ENCODE results near the gene FXYD5.

GRCh38 chr19:35106291-35106583 is 48.3 kb upstream of the FXYD5 start:
- no peak for TF ChIP-seq TAF1 (conservative IDR thresholded peaks at IDR 0.05)
- no peak for TF ChIP-seq FOXA1 (IDR thresholded peaks at IDR 0.05)
- TF ChIP-seq, protein P1, sequence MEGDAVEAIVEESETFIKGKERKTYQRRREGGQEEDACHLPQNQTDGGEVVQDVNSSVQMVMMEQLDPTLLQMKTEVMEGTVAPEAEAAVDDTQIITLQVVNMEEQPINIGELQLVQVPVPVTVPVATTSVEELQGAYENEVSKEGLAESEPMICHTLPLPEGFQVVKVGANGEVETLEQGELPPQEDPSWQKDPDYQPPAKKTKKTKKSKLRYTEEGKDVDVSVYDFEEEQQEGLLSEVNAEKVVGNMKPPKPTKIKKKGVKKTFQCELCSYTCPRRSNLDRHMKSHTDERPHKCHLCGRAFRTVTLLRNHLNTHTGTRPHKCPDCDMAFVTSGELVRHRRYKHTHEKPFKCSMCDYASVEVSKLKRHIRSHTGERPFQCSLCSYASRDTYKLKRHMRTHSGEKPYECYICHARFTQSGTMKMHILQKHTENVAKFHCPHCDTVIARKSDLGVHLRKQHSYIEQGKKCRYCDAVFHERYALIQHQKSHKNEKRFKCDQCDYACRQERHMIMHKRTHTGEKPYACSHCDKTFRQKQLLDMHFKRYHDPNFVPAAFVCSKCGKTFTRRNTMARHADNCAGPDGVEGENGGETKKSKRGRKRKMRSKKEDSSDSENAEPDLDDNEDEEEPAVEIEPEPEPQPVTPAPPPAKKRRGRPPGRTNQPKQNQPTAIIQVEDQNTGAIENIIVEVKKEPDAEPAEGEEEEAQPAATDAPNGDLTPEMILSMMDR (IDR thresholded peaks at IDR 0.05; ENCODE audit: low read depth, low read length, missing input control), result no peak
- no peak for TF ChIP-seq RAD21 (IDR thresholded peaks at IDR 0.05)
- TF ChIP-seq GABPA (IDR thresholded peaks at IDR 0.05 in 1 of 2, conservative IDR thresholded peaks at IDR 0.05 in 1 of 2), result no peak
- TF ChIP-seq YY1 (IDR thresholded peaks at IDR 0.05), result no peak
- TF ChIP-seq REST (IDR thresholded peaks at IDR 0.05), result no peak
- no peak for TF ChIP-seq ZBTB33 (IDR thresholded peaks at IDR 0.05)
- no peak for TF ChIP-seq MAX (IDR thresholded peaks at IDR 0.05)
- no peak for TF ChIP-seq EGR1 (IDR thresholded peaks at IDR 0.05; ENCODE audit: low read depth in 2 of 2)
- no peak for TF ChIP-seq SP1 (IDR thresholded peaks at IDR 0.05)
- TF ChIP-seq HNF4A (conservative IDR thresholded peaks at IDR 0.05), result no peak
- no peak for TF ChIP-seq HNF4G (IDR thresholded peaks at IDR 0.05)
- TF ChIP-seq RXRA (IDR thresholded peaks at IDR 0.05), result no peak

All from liver (tissue), 3 donors.